MM.1S (cell line): Measurements from ENCODE around the gene SIX1.

Experiments
- DNase-seq: peaks from one replicate; pipeline ENCODE4 v3.0.0-alpha.2; 2015
- H2AFZ ChIP-seq: fragments of 300-600 bp; sonication (generic); 2 replicates; pipeline ENCODE4 v1.6.0; 2016; ENCODE audit warnings: antibody characterized with exemption, low read length
- H3F3A ChIP-seq: fragments of 300-600 bp; sonication (generic); 2 replicates; pipeline ENCODE4 v1.6.1; 2016; ENCODE audit warnings: mild to moderate bottlenecking, antibody characterized with exemption, low read length, moderate library complexity, mixed read lengths; ENCODE audit not compliant: insufficient read depth
- H3K27ac ChIP-seq: fragments of 300-600 bp; sonication (generic); 2 replicates; pipeline ENCODE4 v1.5.1; 2016; ENCODE audit warnings: mild to moderate bottlenecking, low read length
- H3K27me3 ChIP-seq: fragments of 300-600 bp; sonication (generic); replicated peaks from 2 replicates; pipeline ENCODE4 v1.6.0; 2016; ENCODE audit warnings: low read length; ENCODE audit not compliant: insufficient read depth
- H3K36me3 ChIP-seq: fragments of 300-600 bp; sonication (generic); replicated peaks from 2 replicates; pipeline ENCODE4 v1.6.1; 2016; ENCODE audit warnings: mild to moderate bottlenecking, low read length, mixed read lengths; ENCODE audit not compliant: insufficient read depth
- H3K4me1 ChIP-seq: fragments of 300-600 bp; sonication (generic); 2 replicates; pipeline ENCODE4 v1.6.1; 2016; ENCODE audit warnings: low read length, mixed read lengths
- H3K4me2 ChIP-seq: fragments of 300-600 bp; sonication (generic); 2 replicates; pipeline ENCODE4 v1.6.0; 2016; ENCODE audit warnings: low read depth, low read length
- H3K4me3 ChIP-seq: fragments of 300-600 bp; sonication (generic); 2 replicates; pipeline ENCODE4 v1.5.1; 2016; ENCODE audit warnings: low read length, mixed read lengths
- H3K79me2 ChIP-seq: fragments of 300-600 bp; sonication (generic); 2 replicates; pipeline ENCODE4 v1.6.1; 2016; ENCODE audit warnings: mixed run types, low read length, mixed read lengths
- H3K9ac ChIP-seq: fragments of 300-600 bp; sonication (generic); 2 replicates; pipeline ENCODE4 v1.6.1; 2016; ENCODE audit warnings: low read length, mixed read lengths
- H3K9me2 ChIP-seq: fragments of 300-600 bp; sonication (generic); replicated peaks from 2 replicates; pipeline ENCODE4 v1.6.1; 2016; ENCODE audit warnings: mild to moderate bottlenecking, low read length, mixed read lengths; ENCODE audit not compliant: insufficient read depth
- H3K9me3 ChIP-seq: fragments of 300-600 bp; sonication (generic); replicated peaks from 2 replicates; pipeline ENCODE4 v1.6.1; 2016; ENCODE audit warnings: mild to moderate bottlenecking, low read length, mixed read lengths; ENCODE audit not compliant: insufficient read depth
- H4K20me1 ChIP-seq: fragments of 300-600 bp; sonication (generic); 2 replicates; pipeline ENCODE4 v1.6.1; 2016; ENCODE audit warnings: mild to moderate bottlenecking, low read length, moderate library complexity, mixed read lengths; ENCODE audit not compliant: insufficient read depth
- EZH2 ChIP-seq: fragments of 300-600 bp; sonication (generic); optimal IDR thresholded peaks from 2 replicates; pipeline ENCODE3; 2017; ENCODE audit warnings: low read depth, mild to moderate bottlenecking, antibody characterized with exemption, low read length, mixed read lengths
- EZH2phosphoT487 ChIP-seq: fragments of 300-600 bp; sonication (generic); IDR thresholded peaks from 2 replicates; pipeline ENCODE4 v1.6.1; 2018; ENCODE audit warnings: antibody characterized with exemption, low read length
- TF ChIP-seq, protein P1 (sequence below): fragments of 300-600 bp; sonication (generic); IDR thresholded peaks from 2 replicates; pipeline ENCODE4 v1.5.1; 2016; ENCODE audit warnings: antibody characterized with exemption, low read length, mixed read lengths

Gene SIX1

DNA sequence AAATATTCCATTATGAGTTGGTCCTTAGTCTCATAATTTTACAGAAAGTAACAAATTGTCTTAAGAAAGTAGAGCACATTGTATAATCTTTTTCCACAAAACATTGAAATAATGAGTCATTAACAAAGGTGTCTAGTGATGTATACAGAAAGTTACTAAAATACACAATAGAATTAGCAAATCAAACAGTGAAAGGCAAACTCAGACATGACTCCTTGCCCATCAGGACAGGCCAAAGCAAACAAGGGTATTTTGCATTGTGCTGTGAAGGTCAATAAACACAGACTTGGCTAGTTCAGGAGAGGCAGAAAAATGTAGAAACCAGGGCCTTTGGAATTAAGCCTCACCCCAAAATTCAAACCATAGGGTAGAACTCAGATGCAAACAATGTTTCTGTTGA is 37.6 kb upstream of the SIX1 start:
- no peak overlapping the region for H2AFZ ChIP-seq
- H3K79me2 ChIP-seq: no peaks in the 10 kb centered on the region
- H3K27ac ChIP-seq: no peak overlapping the region
- no peak overlapping the region for H3K4me3 ChIP-seq
- H4K20me1 ChIP-seq: no peaks in the 10 kb centered on the region
- no peaks in the 10 kb centered on the region for H3K9me2 ChIP-seq
- no peak overlapping the region for H3K4me2 ChIP-seq
- no peak for TF ChIP-seq EZH2phosphoT487
- TF ChIP-seq, protein P1, sequence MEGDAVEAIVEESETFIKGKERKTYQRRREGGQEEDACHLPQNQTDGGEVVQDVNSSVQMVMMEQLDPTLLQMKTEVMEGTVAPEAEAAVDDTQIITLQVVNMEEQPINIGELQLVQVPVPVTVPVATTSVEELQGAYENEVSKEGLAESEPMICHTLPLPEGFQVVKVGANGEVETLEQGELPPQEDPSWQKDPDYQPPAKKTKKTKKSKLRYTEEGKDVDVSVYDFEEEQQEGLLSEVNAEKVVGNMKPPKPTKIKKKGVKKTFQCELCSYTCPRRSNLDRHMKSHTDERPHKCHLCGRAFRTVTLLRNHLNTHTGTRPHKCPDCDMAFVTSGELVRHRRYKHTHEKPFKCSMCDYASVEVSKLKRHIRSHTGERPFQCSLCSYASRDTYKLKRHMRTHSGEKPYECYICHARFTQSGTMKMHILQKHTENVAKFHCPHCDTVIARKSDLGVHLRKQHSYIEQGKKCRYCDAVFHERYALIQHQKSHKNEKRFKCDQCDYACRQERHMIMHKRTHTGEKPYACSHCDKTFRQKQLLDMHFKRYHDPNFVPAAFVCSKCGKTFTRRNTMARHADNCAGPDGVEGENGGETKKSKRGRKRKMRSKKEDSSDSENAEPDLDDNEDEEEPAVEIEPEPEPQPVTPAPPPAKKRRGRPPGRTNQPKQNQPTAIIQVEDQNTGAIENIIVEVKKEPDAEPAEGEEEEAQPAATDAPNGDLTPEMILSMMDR: no peak
- TF ChIP-seq EZH2: no peak
- H3K9me3 ChIP-seq: no peaks in the 10 kb centered on the region
- no peaks in the 10 kb centered on the region for H3F3A ChIP-seq
- H3K36me3 ChIP-seq: no peaks in the 10 kb centered on the region
- H3K27me3 ChIP-seq: no peaks in the 10 kb centered on the region
- DNase-seq: no peak
- H3K9ac ChIP-seq: no peak overlapping the region
- no peaks in the 10 kb centered on the region for H3K4me1 ChIP-seq

DNA sequence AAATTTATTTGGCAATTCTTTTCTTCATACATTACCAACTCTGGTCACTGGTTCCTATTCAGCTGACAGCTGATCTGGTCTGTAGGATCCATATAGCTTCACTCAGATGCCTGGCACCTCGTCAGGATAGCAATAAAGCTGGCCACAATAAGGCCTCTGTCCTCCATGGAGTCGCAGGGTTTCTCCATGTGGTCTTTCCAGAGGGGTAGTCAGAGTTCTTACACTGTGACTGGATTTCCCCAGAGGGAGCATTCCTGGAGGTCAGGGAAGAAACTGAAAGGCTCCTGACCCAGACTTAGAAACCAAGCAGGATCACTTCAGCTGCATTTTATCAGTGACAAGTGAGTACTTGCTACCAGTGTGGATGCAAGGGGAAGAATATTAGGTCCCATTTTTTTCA is 34.9 kb upstream of the SIX1 start:
- H3K79me2 ChIP-seq: no peaks in the 10 kb centered on the region
- H3K4me1 ChIP-seq: no peaks in the 10 kb centered on the region
- H3K9me2 ChIP-seq: no peaks in the 10 kb centered on the region
- no peak overlapping the region for H3K27ac ChIP-seq
- H3F3A ChIP-seq: no peaks in the 10 kb centered on the region
- H2AFZ ChIP-seq: no peak overlapping the region
- H4K20me1 ChIP-seq: no peaks in the 10 kb centered on the region
- H3K4me3 ChIP-seq: no peak overlapping the region
- no peak overlapping the region for H3K9ac ChIP-seq
- TF ChIP-seq EZH2phosphoT487 (no peak), EZH2 (no peak)
- TF ChIP-seq, protein P1: no peak
- H3K27me3 ChIP-seq: no peaks in the 10 kb centered on the region
- no peaks in the 10 kb centered on the region for H3K9me3 ChIP-seq
- no peak for DNase-seq
- no peak overlapping the region for H3K4me2 ChIP-seq
- H3K36me3 ChIP-seq: no peaks in the 10 kb centered on the region

- Histone ChIP-seq H3F3A (no peaks in the 10 kb centered on the region), H3K36me3 (no peaks in the 10 kb centered on the region), H3K4me1 (no peaks in the 10 kb centered on the region), H4K20me1 (no peaks in the 10 kb centered on the region), H2AFZ (no peak overlapping the region), H3K27me3 (no peaks in the 10 kb centered on the region), H3K27ac (no peak overlapping the region), H3K9me2 (no peaks in the 10 kb centered on the region), H3K4me2 (no peak overlapping the region), H3K4me3 (no peak overlapping the region), H3K9ac (no peak overlapping the region), H3K9me3 (no peaks in the 10 kb centered on the region), H3K79me2 (no peaks in the 10 kb centered on the region)
- no peak for TF ChIP-seq EZH2
- TF ChIP-seq EZH2phosphoT487: no peak
- TF ChIP-seq, protein P1: no peak
- DNase-seq: no peak
Observed at GRCh38 chr14:60681271-60681670, 32.0 kb upstream of the SIX1 start.
